NCI-H187 (cell line): ENCODE data around the gene PLEKHA8.
A peak's percentile ranks its signal among the peaks of the same experiment; 100 is the strongest.

Experiments used
- DNase-seq, 2 experiments: peaks; one replicate each; lab custom pipeline; 2025; lab: John Stamatoyannopoulos, UW

Gene PLEKHA8

GRCh38 chr7:30169579-30169978, 141.4 kb downstream of the PLEKHA8 start:
- DNase-seq: no peak

- DNase-seq: no peak
These were observed 142.4 kb downstream of the PLEKHA8 start for GRCh38 chr7:30170476-30171205.

GRCh38 chr7:30171766-30172447, 143.7 kb downstream of the PLEKHA8 start:
- DNase-seq: no peak

- no peak for DNase-seq
These were observed 144.2 kb downstream of the PLEKHA8 start for GRCh38 chr7:30172451-30172850.

GRCh38 chr7:30173058-30173897, 145.1 kb downstream of the PLEKHA8 start:
- DNase-seq: peak; percentile 31 to 54

GRCh38 chr7:30175180-30175579, 147.0 kb downstream of the PLEKHA8 start:
- DNase-seq: no peak

- no peak for DNase-seq
These were observed 147.5 kb downstream of the PLEKHA8 start for GRCh38 chr7:30175636-30176147.

- DNase-seq: no peak
These were observed 148.4 kb downstream of the PLEKHA8 start for GRCh38 chr7:30176463-30177109.

GRCh38 chr7:30177186-30177585, 149.0 kb downstream of the PLEKHA8 start:
- no peak for DNase-seq

GRCh38 chr7:30177965-30178364, 149.8 kb downstream of the PLEKHA8 start:
- DNase-seq: no peak

- no peak for DNase-seq
These were observed 150.7 kb downstream of the PLEKHA8 start for GRCh38 chr7:30178748-30179436.
